WTC11 (cell line): Measurements from ENCODE around the gene TNS4.

Source experiments
- FOXJ3 ChIP-seq: sonication (generic); formaldehyde crosslinking; IDR thresholded peaks from 2 replicates; pipeline ENCODE4 v1.9.0; 2021; ENCODE audit warnings: missing genetic modification reagents, mild to moderate bottlenecking, borderline replicate concordance
- TEAD4 ChIP-seq: sonication (generic); formaldehyde crosslinking; IDR thresholded peaks from 2 replicates; pipeline ENCODE4 v1.8.0; 2022; ENCODE audit warnings: mild to moderate bottlenecking, missing genetic modification reagents
- ZNF121 ChIP-seq: sonication (generic); formaldehyde crosslinking; IDR thresholded peaks from 2 replicates; pipeline ENCODE4 v1.8.0; 2023; ENCODE audit warnings: missing genetic modification reagents
- TF ChIP-seq, protein P1 (sequence below): sonication (generic); formaldehyde crosslinking; IDR thresholded peaks from 2 replicates; pipeline ENCODE4 v1.8.1; 2023; ENCODE audit warnings: mild to moderate bottlenecking, missing genetic modification reagents, moderate library complexity
- TF ChIP-seq, protein P2 (sequence below): sonication (generic); formaldehyde crosslinking; IDR thresholded peaks from 2 replicates; pipeline ENCODE4 v1.8.0; 2022; ENCODE audit warnings: mild to moderate bottlenecking, missing genetic modification reagents
- TF ChIP-seq, protein P3 (sequence below): fragments of 200-600 bp; IDR thresholded peaks from 2 replicates; pipeline ENCODE4 v1.8.0; 2022; ENCODE audit warnings: antibody characterized with exemption
- TF ChIP-seq, protein P4 (sequence below): sonication (generic); formaldehyde crosslinking; IDR thresholded peaks from 2 replicates; pipeline ENCODE4 v1.8.0; 2023; ENCODE audit warnings: missing genetic modification reagents
- TF ChIP-seq, protein P5 (sequence below): sonication (generic); formaldehyde crosslinking; IDR thresholded peaks from 2 replicates; pipeline ENCODE4 v1.8.0; 2022; ENCODE audit warnings: mild to moderate bottlenecking, missing genetic modification reagents

DNA sequence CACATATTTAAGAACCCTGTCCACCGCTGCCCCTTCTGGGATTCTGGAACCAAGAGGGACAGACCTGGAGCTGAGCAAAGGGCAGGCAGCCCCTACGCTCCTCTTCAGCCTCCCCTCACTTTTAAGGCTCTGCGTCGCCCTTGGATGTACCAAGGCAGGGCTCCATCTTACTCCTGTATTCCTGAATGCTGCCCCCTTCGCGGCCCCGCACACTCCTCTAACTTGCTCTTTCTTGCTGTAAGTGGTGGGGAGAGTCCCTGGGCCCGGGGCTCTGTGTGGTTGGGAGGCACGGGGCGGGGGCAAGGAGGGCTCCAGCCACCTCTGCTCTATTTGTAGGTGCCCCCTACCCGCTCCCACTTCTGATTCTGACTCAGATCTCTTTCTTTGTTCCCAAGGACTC, 1.2 kb downstream of the TNS4 start:
- TF ChIP-seq FOXJ3 (no peak), ZNF121 (CRISPR knock-in tag) (no peak), TEAD4 (no peak)
- TF ChIP-seq, protein P1, sequence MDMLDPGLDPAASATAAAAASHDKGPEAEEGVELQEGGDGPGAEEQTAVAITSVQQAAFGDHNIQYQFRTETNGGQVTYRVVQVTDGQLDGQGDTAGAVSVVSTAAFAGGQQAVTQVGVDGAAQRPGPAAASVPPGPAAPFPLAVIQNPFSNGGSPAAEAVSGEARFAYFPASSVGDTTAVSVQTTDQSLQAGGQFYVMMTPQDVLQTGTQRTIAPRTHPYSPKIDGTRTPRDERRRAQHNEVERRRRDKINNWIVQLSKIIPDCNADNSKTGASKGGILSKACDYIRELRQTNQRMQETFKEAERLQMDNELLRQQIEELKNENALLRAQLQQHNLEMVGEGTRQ (CRISPR knock-in tag) = no peak
- TF ChIP-seq, protein P2, sequence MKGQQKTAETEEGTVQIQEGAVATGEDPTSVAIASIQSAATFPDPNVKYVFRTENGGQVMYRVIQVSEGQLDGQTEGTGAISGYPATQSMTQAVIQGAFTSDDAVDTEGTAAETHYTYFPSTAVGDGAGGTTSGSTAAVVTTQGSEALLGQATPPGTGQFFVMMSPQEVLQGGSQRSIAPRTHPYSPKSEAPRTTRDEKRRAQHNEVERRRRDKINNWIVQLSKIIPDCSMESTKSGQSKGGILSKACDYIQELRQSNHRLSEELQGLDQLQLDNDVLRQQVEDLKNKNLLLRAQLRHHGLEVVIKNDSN (CRISPR knock-in tag) = no peak
- TF ChIP-seq, protein P3, sequence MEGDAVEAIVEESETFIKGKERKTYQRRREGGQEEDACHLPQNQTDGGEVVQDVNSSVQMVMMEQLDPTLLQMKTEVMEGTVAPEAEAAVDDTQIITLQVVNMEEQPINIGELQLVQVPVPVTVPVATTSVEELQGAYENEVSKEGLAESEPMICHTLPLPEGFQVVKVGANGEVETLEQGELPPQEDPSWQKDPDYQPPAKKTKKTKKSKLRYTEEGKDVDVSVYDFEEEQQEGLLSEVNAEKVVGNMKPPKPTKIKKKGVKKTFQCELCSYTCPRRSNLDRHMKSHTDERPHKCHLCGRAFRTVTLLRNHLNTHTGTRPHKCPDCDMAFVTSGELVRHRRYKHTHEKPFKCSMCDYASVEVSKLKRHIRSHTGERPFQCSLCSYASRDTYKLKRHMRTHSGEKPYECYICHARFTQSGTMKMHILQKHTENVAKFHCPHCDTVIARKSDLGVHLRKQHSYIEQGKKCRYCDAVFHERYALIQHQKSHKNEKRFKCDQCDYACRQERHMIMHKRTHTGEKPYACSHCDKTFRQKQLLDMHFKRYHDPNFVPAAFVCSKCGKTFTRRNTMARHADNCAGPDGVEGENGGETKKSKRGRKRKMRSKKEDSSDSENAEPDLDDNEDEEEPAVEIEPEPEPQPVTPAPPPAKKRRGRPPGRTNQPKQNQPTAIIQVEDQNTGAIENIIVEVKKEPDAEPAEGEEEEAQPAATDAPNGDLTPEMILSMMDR = no peak
- TF ChIP-seq, protein P4, sequence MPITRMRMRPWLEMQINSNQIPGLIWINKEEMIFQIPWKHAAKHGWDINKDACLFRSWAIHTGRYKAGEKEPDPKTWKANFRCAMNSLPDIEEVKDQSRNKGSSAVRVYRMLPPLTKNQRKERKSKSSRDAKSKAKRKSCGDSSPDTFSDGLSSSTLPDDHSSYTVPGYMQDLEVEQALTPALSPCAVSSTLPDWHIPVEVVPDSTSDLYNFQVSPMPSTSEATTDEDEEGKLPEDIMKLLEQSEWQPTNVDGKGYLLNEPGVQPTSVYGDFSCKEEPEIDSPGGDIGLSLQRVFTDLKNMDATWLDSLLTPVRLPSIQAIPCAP (CRISPR knock-in tag) = no peak
- TF ChIP-seq, protein P5, sequence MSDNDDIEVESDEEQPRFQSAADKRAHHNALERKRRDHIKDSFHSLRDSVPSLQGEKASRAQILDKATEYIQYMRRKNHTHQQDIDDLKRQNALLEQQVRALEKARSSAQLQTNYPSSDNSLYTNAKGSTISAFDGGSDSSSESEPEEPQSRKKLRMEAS (CRISPR knock-in tag) = no peak
